ENCODE results near the gene DCP1B.

Gene DCP1B

DNA sequence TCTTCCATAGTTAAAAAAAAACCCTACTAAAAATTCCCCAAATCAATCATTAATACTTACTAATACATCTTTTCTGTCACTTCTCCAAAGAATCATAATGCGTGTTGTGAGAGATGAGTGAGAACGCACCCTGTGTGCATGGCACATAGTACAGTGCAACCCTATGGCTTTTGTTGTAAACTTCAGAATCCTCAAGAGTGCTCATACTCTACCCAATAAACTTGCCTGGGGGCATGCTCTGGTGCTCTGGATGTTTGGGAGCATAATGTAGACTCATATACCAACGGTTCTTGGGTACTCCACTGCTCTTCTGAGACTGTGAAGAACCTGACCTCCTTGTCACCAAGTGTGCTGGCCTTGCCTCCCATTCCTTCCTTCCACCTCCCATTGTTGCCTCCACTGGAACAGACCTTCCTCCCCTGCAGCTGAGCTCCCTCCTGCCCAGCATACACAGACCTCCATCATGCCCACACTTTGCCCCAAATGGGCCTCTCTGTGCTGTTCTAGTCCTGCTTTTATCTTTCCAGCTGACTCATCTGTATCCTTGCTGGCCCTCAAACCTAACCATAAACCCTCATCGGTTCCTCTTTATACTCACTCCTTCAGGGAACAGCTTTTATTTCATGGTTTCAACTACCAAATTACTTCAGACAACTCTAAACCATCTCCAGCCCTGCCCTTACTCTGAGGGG is 8.9 kb downstream of the DCP1B start:
- Histone ChIP-seq H3K27ac (ENCODE audit: low read depth, low read length, severe bottlenecking) (no peak overlapping the region), H3K4me3 (ENCODE audit: extremely low read depth, insufficient read depth, low read length, poor library complexity, severe bottlenecking) (no peak overlapping the region), H3K4me1 (ENCODE audit: control insufficient read depth, insufficient read depth, low read length, poor library complexity, severe bottlenecking) (peaks cover 6% of the 10 kb centered on the region), H3K9me3 (ENCODE audit: control insufficient read depth, low read length) (no peaks in the 10 kb centered on the region), H3K36me3 (ENCODE audit: control insufficient read depth, insufficient read depth, low read length) (peaks cover 53% of the 10 kb centered on the region)
- WGBS, 2 experiments (ENCODE audit: insufficient coverage in 2 of 2), result 100% methylated on average over 2 to 4 of the region's 4 CpGs

GRCh38 chr12:1994429-1995143 is 9.7 kb downstream of the DCP1B start:
- Histone ChIP-seq H3K4me3 (ENCODE audit: extremely low read depth, insufficient read depth, low read length, poor library complexity, severe bottlenecking) (no peak overlapping the region), H3K9me3 (ENCODE audit: control insufficient read depth, low read length) (no peaks in the 10 kb centered on the region), H3K4me1 (ENCODE audit: control insufficient read depth, insufficient read depth, low read length, poor library complexity, severe bottlenecking) (peaks cover 6% of the 10 kb centered on the region), H3K36me3 (ENCODE audit: control insufficient read depth, insufficient read depth, low read length) (peaks cover 56% of the 10 kb centered on the region), H3K27ac (ENCODE audit: low read depth, low read length, severe bottlenecking) (no peak overlapping the region)
- no CpG with 5 or more reads among the region's 1 CpG for WGBS, 2 experiments (ENCODE audit: insufficient coverage in 2 of 2)

GRCh38 chr12:1993871-1994371 is 10.3 kb downstream of the DCP1B start:
- H3K4me1 ChIP-seq (ENCODE audit: control insufficient read depth, insufficient read depth, low read length, poor library complexity, severe bottlenecking), result peaks cover 6% of the 10 kb centered on the region
- H3K27ac ChIP-seq (ENCODE audit: low read depth, low read length, severe bottlenecking), result no peak overlapping the region
- WGBS, 2 experiments (ENCODE audit: insufficient coverage in 2 of 2), result no CpG with 5 or more reads among the region's 2 CpGs
- H3K9me3 ChIP-seq (ENCODE audit: control insufficient read depth, low read length), result no peaks in the 10 kb centered on the region
- H3K36me3 ChIP-seq (ENCODE audit: control insufficient read depth, insufficient read depth, low read length), result peaks cover 63% of the 10 kb centered on the region
- H3K4me3 ChIP-seq (ENCODE audit: extremely low read depth, insufficient read depth, low read length, poor library complexity, severe bottlenecking), result no peak overlapping the region

DNA sequence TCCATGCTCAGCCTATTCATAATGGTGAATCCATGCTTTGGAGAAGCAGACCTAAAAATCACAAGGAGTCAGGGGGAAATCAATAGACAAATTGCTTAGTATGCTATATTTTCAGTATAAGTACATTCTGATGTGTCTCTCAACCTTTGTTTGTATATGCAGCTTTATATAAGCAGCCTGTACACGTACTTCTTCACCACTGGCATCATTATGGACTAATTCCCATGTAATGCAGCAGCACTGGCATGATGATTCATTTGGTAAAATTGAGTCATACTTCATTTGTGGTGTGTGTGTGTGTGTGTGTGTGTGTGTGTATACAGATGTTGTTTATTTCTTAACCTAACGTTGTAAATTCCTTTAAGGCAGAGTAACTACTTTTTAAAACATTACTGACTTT is 10.9 kb downstream of the DCP1B start:
- Histone ChIP-seq H3K27ac (ENCODE audit: low read depth, low read length, severe bottlenecking) (peak overlapping the region; percentile 36), H3K36me3 (ENCODE audit: control insufficient read depth, insufficient read depth, low read length) (peaks cover 67% of the 10 kb centered on the region), H3K4me1 (ENCODE audit: control insufficient read depth, insufficient read depth, low read length, poor library complexity, severe bottlenecking) (peaks cover 6% of the 10 kb centered on the region), H3K4me3 (ENCODE audit: extremely low read depth, insufficient read depth, low read length, poor library complexity, severe bottlenecking) (no peak overlapping the region), H3K9me3 (ENCODE audit: control insufficient read depth, low read length) (no peaks in the 10 kb centered on the region)
- no CpG with 5 or more reads among the region's 2 CpGs for WGBS, 2 experiments (ENCODE audit: insufficient coverage in 2 of 2)

DNA sequence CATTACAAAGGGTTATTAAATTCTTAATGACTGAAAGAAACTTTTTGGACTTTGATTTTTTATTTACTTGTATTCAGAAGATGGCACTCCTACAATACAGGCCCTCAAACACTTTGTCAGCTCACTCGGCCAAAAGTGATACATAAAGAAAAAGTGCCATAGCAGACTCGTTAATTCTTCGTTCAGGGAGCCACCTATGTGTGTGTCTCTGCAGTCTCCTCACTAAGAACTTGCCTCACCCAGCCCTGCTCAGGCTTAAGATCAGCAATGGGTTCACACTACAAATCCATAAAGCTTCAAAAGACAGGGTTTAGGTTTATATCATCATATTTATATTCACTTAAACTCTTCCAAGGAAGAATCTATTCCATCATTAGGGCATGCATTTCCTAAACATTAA is 11.5 kb downstream of the DCP1B start:
- H3K36me3 ChIP-seq (ENCODE audit: control insufficient read depth, insufficient read depth, low read length), result peaks cover 70% of the 10 kb centered on the region
- no peak overlapping the region for H3K4me3 ChIP-seq (ENCODE audit: extremely low read depth, insufficient read depth, low read length, poor library complexity, severe bottlenecking)
- peak overlapping the region; percentile 36 for H3K27ac ChIP-seq (ENCODE audit: low read depth, low read length, severe bottlenecking)
- no peaks in the 10 kb centered on the region for H3K9me3 ChIP-seq (ENCODE audit: control insufficient read depth, low read length)
- peaks cover 6% of the 10 kb centered on the region for H3K4me1 ChIP-seq (ENCODE audit: control insufficient read depth, insufficient read depth, low read length, poor library complexity, severe bottlenecking)
- 100% methylated on average over 3 of the region's 3 CpGs for WGBS, 2 experiments (ENCODE audit: insufficient coverage in 2 of 2)

GRCh38 chr12:1989111-1989510 is 15.1 kb downstream of the DCP1B start:
- no peak overlapping the region for H3K4me3 ChIP-seq (ENCODE audit: extremely low read depth, insufficient read depth, low read length, poor library complexity, severe bottlenecking)
- WGBS, 2 experiments (ENCODE audit: insufficient coverage in 2 of 2), result 89 to 96% methylated on average over 2 to 4 of the region's 4 CpGs
- peaks cover 8% of the 10 kb centered on the region for H3K9me3 ChIP-seq (ENCODE audit: control insufficient read depth, low read length)
- H3K36me3 ChIP-seq (ENCODE audit: control insufficient read depth, insufficient read depth, low read length), result peaks cover 67% of the 10 kb centered on the region
- peaks cover 4% of the 10 kb centered on the region for H3K4me1 ChIP-seq (ENCODE audit: control insufficient read depth, insufficient read depth, low read length, poor library complexity, severe bottlenecking)
- no peak overlapping the region for H3K27ac ChIP-seq (ENCODE audit: low read depth, low read length, severe bottlenecking)

GRCh38 chr12:1984759-1985158 is 19.5 kb downstream of the DCP1B start:
- H3K4me3 ChIP-seq (ENCODE audit: extremely low read depth, insufficient read depth, low read length, poor library complexity, severe bottlenecking), result no peak overlapping the region
- peaks cover 45% of the 10 kb centered on the region for H3K36me3 ChIP-seq (ENCODE audit: control insufficient read depth, insufficient read depth, low read length)

GRCh38 chr12:1980282-1980681 is 24.0 kb downstream of the DCP1B start:
- Histone ChIP-seq H3K36me3 (ENCODE audit: control insufficient read depth, insufficient read depth, low read length) (peaks cover 5% of the 10 kb centered on the region), H3K4me3 (ENCODE audit: extremely low read depth, insufficient read depth, low read length, poor library complexity, severe bottlenecking) (no peak overlapping the region), H3K4me1 (ENCODE audit: control insufficient read depth, insufficient read depth, low read length, poor library complexity, severe bottlenecking) (no peaks in the 10 kb centered on the region), H3K9me3 (ENCODE audit: control insufficient read depth, low read length) (peaks cover 6% of the 10 kb centered on the region), H3K27ac (ENCODE audit: low read depth, low read length, severe bottlenecking) (no peak overlapping the region)
- WGBS, 2 experiments (ENCODE audit: insufficient coverage in 2 of 2), result no CpG with 5 or more reads among the region's 2 CpGs

More at GRCh38 chr12:1984759-1985158, 19.5 kb downstream of the DCP1B start:
- Histone ChIP-seq H3K27ac (ENCODE audit: low read depth, low read length, severe bottlenecking) (no peak overlapping the region), H3K9me3 (ENCODE audit: control insufficient read depth, low read length) (peaks cover 8% of the 10 kb centered on the region), H3K4me1 (ENCODE audit: control insufficient read depth, insufficient read depth, low read length, poor library complexity, severe bottlenecking) (no peaks in the 10 kb centered on the region)

- no peaks in the 10 kb centered on the region for H3K36me3 ChIP-seq (ENCODE audit: control insufficient read depth, insufficient read depth, low read length)
- no peak overlapping the region for H3K4me3 ChIP-seq (ENCODE audit: extremely low read depth, insufficient read depth, low read length, poor library complexity, severe bottlenecking)
- no peaks in the 10 kb centered on the region for H3K9me3 ChIP-seq (ENCODE audit: control insufficient read depth, low read length)
- 100% methylated on average over 1 of the region's 4 CpGs; no CpG with 5 or more reads in 1 of the 2 experiments for WGBS, 2 experiments (ENCODE audit: insufficient coverage in 2 of 2)
- H3K27ac ChIP-seq (ENCODE audit: low read depth, low read length, severe bottlenecking), result no peak overlapping the region
- no peaks in the 10 kb centered on the region for H3K4me1 ChIP-seq (ENCODE audit: control insufficient read depth, insufficient read depth, low read length, poor library complexity, severe bottlenecking)
These were observed 26.0 kb downstream of the DCP1B start for GRCh38 chr12:1978078-1978862.

DNA sequence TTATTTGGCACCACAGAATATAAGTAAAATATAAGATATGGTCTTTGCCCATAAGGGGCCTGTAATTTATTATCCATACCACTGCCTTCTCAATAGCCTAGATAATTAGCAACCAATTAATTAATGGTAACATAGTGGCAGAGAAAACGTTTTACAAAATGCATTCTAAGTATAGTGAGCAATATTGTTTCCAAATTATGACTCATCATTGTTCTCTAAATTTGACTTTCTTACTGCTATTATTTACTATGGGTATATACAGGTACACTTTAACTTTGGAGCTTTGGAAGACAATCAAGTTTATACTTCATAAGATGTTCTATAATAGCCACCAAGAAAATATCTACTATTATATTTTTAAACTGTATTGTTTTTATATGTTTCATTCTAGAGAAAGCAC is 26.7 kb downstream of the DCP1B start:
- Histone ChIP-seq H3K9me3 (ENCODE audit: control insufficient read depth, low read length) (no peaks in the 10 kb centered on the region), H3K36me3 (ENCODE audit: control insufficient read depth, insufficient read depth, low read length) (no peaks in the 10 kb centered on the region), H3K4me1 (ENCODE audit: control insufficient read depth, insufficient read depth, low read length, poor library complexity, severe bottlenecking) (no peaks in the 10 kb centered on the region), H3K4me3 (ENCODE audit: extremely low read depth, insufficient read depth, low read length, poor library complexity, severe bottlenecking) (no peak overlapping the region), H3K27ac (ENCODE audit: low read depth, low read length, severe bottlenecking) (no peak overlapping the region)
- WGBS, 2 experiments (ENCODE audit: insufficient coverage in 2 of 2), result no CpG with 5 or more reads among the region's 1 CpG

All from mesodermal cell (in vitro differentiated cells).